B cell (primary cell): ENCODE data around the gene PISD.

Source experiments
- CTCF ChIP-seq: fragments of 200-600 bp; IDR thresholded peaks from one replicate; pipeline ENCODE4 v1.8.0; 2022; ENCODE audit warnings: antibody characterized with exemption, mild to moderate bottlenecking
- EZH2 ChIP-seq: IDR thresholded peaks from 2 replicates; pipeline ENCODE4 v1.6.1; 2012; ENCODE audit warnings: borderline replicate concordance, low read depth, mild to moderate bottlenecking, moderate library complexity, low read length; ENCODE audit not compliant: insufficient read depth, poor library complexity, severe bottlenecking

- no peak for TF ChIP-seq CTCF
- TF ChIP-seq EZH2 = no peak
Observed at GRCh38 chr22:31692186-31692886, 30.3 kb upstream of the PISD start.
